Panc1 (cell line): ENCODE measurements around the gene CYP4F22. TPM values are rescaled to one million over a fixed set of nuclear protein-coding genes. Genes with fewer than 3 reads are reported as not detected.
"Not testable (repeated sequence)": the region's sequence is repeated elsewhere in the genome, so short reads cannot be mapped to it uniquely, and the experiment has no call there.

Experiments
- ATAC-seq: fragments of 200-7000 bp; cut with Tn5 transposase; 2 replicates; pipeline ENCODE4 v1.9.1; 2020; ENCODE audit warnings: mild to moderate bottlenecking, moderate library complexity
- BruUV-seq: library from RNA; stranded (reverse); fragments of 400-500 nt; replicated peaks from 2 replicates; lab custom pipeline; 2021; lab: Mats Ljungman, UMichigan
- CTCF ChIA-PET: fragments of 300-600 bp; sonication (Branson Sonifier 250); formaldehyde crosslinking; loops from one replicate; lab custom pipeline; 2022; ENCODE audit warnings: antibody characterized with exemption; lab: Charles Lee
- POLR2A ChIA-PET: fragments of 300-600 bp; sonication (Branson Sonifier 250); formaldehyde crosslinking; loops from one replicate; lab custom pipeline; 2022; ENCODE audit warnings: antibody characterized with exemption; lab: Charles Lee
- DNase-seq: peaks from one replicate; pipeline ENCODE4 v3.0.0-alpha.2; 2010; ENCODE audit warnings: low read depth, low spot score
- H3K27ac ChIP-seq: 2 replicates; pipeline ENCODE4 v1.5.1; 2011; ENCODE audit warnings: mild to moderate bottlenecking, low read length, inconsistent platforms
- H3K27me3 ChIP-seq: fragments of 200-500 bp; sonication (Bioruptor generic); 2 replicates; pipeline ENCODE4 v1.6.0; 2014; ENCODE audit warnings: low read length, inconsistent platforms; ENCODE audit not compliant: control insufficient read depth, insufficient read depth
- H3K36me3 ChIP-seq: fragments of 200-500 bp; sonication (Bioruptor generic); 2 replicates; pipeline ENCODE4 v1.5.1; 2014; ENCODE audit warnings: inconsistent platforms, mild to moderate bottlenecking, low read length, moderate library complexity; ENCODE audit not compliant: control insufficient read depth, insufficient read depth
- H3K4me1 ChIP-seq: 2 replicates; pipeline ENCODE4 v1.5.1; 2011; ENCODE audit warnings: inconsistent platforms, mild to moderate bottlenecking, low read length, moderate library complexity; ENCODE audit not compliant: control insufficient read depth, insufficient read depth
- H3K4me3 ChIP-seq, 2 experiments: 2 replicates each; pipeline ENCODE4 v1.5.1; 2011 to 2012; ENCODE audit warnings: low read depth in 2 of 2, low read length in 2 of 2, mild to moderate bottlenecking in 2 of 2, inconsistent platforms in 1 of 2, moderate library complexity in 1 of 2
- H3K9me3 ChIP-seq: fragments of 200-500 bp; sonication (Bioruptor generic); 2 replicates; pipeline ENCODE4 v1.5.1; 2014; ENCODE audit warnings: low read depth, mild to moderate bottlenecking, inconsistent platforms, low read length, moderate library complexity; ENCODE audit not compliant: control insufficient read depth, insufficient read depth
- CTCF ChIP-seq: fragments of 450-650 bp; IDR thresholded peaks from 2 replicates; pipeline ENCODE4 v1.5.1; 2017; ENCODE audit warnings: mild to moderate bottlenecking
- POLR2AphosphoS5 ChIP-seq: IDR thresholded peaks from 2 replicates; pipeline ENCODE4 v1.6.1; 2012; ENCODE audit warnings: mild to moderate bottlenecking, low read depth, low read length, moderate library complexity
- REST ChIP-seq, 2 experiments: IDR thresholded peaks; 2 replicates each; pipeline ENCODE4 v1.6.1; 2011 to 2012; ENCODE audit warnings: low read depth in 2 of 2, control low read depth in 1 of 2, low read length in 1 of 2, mild to moderate bottlenecking in 1 of 2, moderate library complexity in 1 of 2; ENCODE audit not compliant: insufficient read depth in 1 of 2
- SIN3A ChIP-seq: IDR thresholded peaks from 2 replicates; pipeline ENCODE4 v1.6.1; 2012; ENCODE audit warnings: low read depth, mild to moderate bottlenecking, low read length, moderate library complexity, borderline replicate concordance; ENCODE audit not compliant: insufficient read depth
- TCF7L2 ChIP-seq: IDR thresholded peaks from 2 replicates; pipeline ENCODE4 v1.6.1; 2011; ENCODE audit warnings: mild to moderate bottlenecking, low read depth, low read length, inconsistent platforms
- in situ Hi-C: cut with HindIII; loops from 2 replicates; pipeline ENCODE4 v1.10.0; 2016; ENCODE audit warnings: low sequenced_read_pairs, low pct_unique_long_range_greater_than_20kb
- intact Hi-C: fragments of 100-400 bp; cut with micrococcal nuclease; formaldehyde crosslinking; loops from one replicate; pipeline ENCODE4 v1.10.0; 2022; ENCODE audit not compliant: unreplicated experiment
- total RNA-seq: library from RNA; stranded (reverse); gene quantifications from one replicate; pipeline ENCODE4 v1.2.1, GENCODE V29; 2021; ENCODE audit not compliant: unreplicated experiment

CYP4F22 gene
- total RNA-seq, 1 experiment from 2014 or later: 0.21 TPM

GRCh38 chr19:15507068-15508034 is 974 bp upstream of the CYP4F22 start:
- no peaks in the 10 kb centered on the region for H3K4me1 ChIP-seq
- ChIA-PET POLR2A (interaction anchor here (0.6 kb wide), 1 partner anchor 32 kb away, joined by 3 read pairs; no protein-coding TSS in a partner anchor), CTCF (no interaction called here)
- ATAC-seq (no peak), DNase-seq (no peak)
- intact Hi-C loops: no loop called here
- no peak overlapping the region for H3K4me3 ChIP-seq
- H3K36me3 ChIP-seq: no peaks in the 10 kb centered on the region
- in situ Hi-C loops: no loop called here
- no peaks in the 10 kb centered on the region for H3K9me3 ChIP-seq
- H3K27ac ChIP-seq: no peak overlapping the region
- BruUV-seq: no TSS peak
- no peaks in the 10 kb centered on the region; the same call in 1 of the 2 replicates for H3K27me3 ChIP-seq
- TF ChIP-seq REST (IDR thresholded peaks at IDR 0.05; ENCODE audit: insufficient read depth in 1 of 2, low read depth in 2 of 2, low read length in 1 of 2) (no peak), POLR2AphosphoS5 (no peak), CTCF (no peak), TCF7L2 (no peak), SIN3A (no peak)

GRCh38 chr19:15511671-15512424 is 3.5 kb downstream of the CYP4F22 start:
- in situ Hi-C loops: no loop called here
- Histone ChIP-seq H3K4me1 (no peaks in the 10 kb centered on the region), H3K36me3 (no peaks in the 10 kb centered on the region), H3K27me3 (no peaks in the 10 kb centered on the region; the same call in 1 of the 2 replicates), H3K4me3 (no peak overlapping the region), H3K27ac (no peak overlapping the region), H3K9me3 (no peaks in the 10 kb centered on the region)
- CTCF ChIA-PET: no interaction called here
- intact Hi-C loops: no loop called here
- POLR2A ChIA-PET: no interaction called here
- TF ChIP-seq SIN3A (no peak), REST (IDR thresholded peaks at IDR 0.05; ENCODE audit: insufficient read depth in 1 of 2, low read depth in 2 of 2, low read length in 1 of 2) (no peak), TCF7L2 (no peak), CTCF (no peak), POLR2AphosphoS5 (no peak)
- ATAC-seq (no peak), DNase-seq (no peak)
- no TSS peak for BruUV-seq

GRCh38 chr19:15515227-15515625 is 6.9 kb downstream of the CYP4F22 start:
- intact Hi-C loops: not testable (repeated sequence)

More at GRCh38 chr19:15515227-15515625, 6.9 kb downstream of the CYP4F22 start:
- H3K9me3 ChIP-seq, POLR2A ChIA-PET, H3K27me3 ChIP-seq, in situ Hi-C loops, H3K4me3 ChIP-seq, H3K27ac ChIP-seq, ATAC-seq, DNase-seq, CTCF ChIA-PET, H3K4me1 ChIP-seq, BruUV-seq, H3K36me3 ChIP-seq: not testable (repeated sequence)
